ENCODE measurements around the gene RP2. TPM values are rescaled to one million over a fixed set of nuclear protein-coding genes. Genes with fewer than 3 reads are reported as not detected.

RP2 gene
- total and polyA plus RNA-seq, 11 donors = 1.8 to 9.0 (median 3.6) TPM

- H3K9me3 ChIP-seq = peaks cover 0 to 11% (median 0%) of the 10 kb centered on the region in 12 donors
- peaks cover 0 to 11% (median 0%) of the 10 kb centered on the region in 9 donors for H3K27me3 ChIP-seq
- intact Hi-C loops (cut with DNase I) = no loop called here
- no peaks in the 10 kb centered on the region for H3K4me1 ChIP-seq
- H3K27ac ChIP-seq = no peak overlapping the region
- WGBS, 4 donors = 69 to 93% (median 78%) methylated on average over 4 to 5 of the region's 5 CpGs
- H3K4me3 ChIP-seq = no peak overlapping the region
- ATAC-seq (no peak), DNase-seq (no peak)
- H3K36me3 ChIP-seq = no peaks in the 10 kb centered on the region
- TF ChIP-seq CTCF (IDR thresholded peaks at IDR 0.05) (no peak), POLR2A (IDR thresholded peaks at IDR 0.05) (no peak)
Measured at GRCh38 chrX:46819136-46819535, 17.7 kb upstream of the RP2 start.

GRCh38 chrX:46820391-46821100 is 16.3 kb upstream of the RP2 start:
- ATAC-seq (no peak), DNase-seq (no peak)
- Histone ChIP-seq H3K27ac (no peak overlapping the region), H3K9me3 (peaks cover 0 to 11% (median 0%) of the 10 kb centered on the region in 12 donors), H3K4me1 (no peaks in the 10 kb centered on the region), H3K4me3 (no peak overlapping the region), H3K36me3 (no peaks in the 10 kb centered on the region), H3K27me3 (peaks cover 0 to 8% (median 0%) of the 10 kb centered on the region in 9 donors)
- intact Hi-C loops (cut with DNase I) = no loop called here
- TF ChIP-seq CTCF (IDR thresholded peaks at IDR 0.05) (no peak), POLR2A (IDR thresholded peaks at IDR 0.05) (no peak)
- 58 to 95% (median 80%) methylated on average over 3 to 4 of the region's 4 CpGs for WGBS, 4 donors

GRCh38 chrX:46823481-46823880 is 13.4 kb upstream of the RP2 start:
- H3K4me1 ChIP-seq = no peaks in the 10 kb centered on the region
- WGBS, 4 donors = 56 to 91% (median 67%) methylated on average over 2 of the region's 2 CpGs
- no peak overlapping the region for H3K27ac ChIP-seq
- H3K4me3 ChIP-seq = no peak overlapping the region
- DNase-seq (no peak), ATAC-seq (no peak)
- intact Hi-C loops (cut with DNase I) = no loop called here
- peaks cover 0 to 8% (median 0%) of the 10 kb centered on the region in 9 donors for H3K27me3 ChIP-seq
- H3K36me3 ChIP-seq = no peaks in the 10 kb centered on the region
- peaks cover 0 to 11% (median 0%) of the 10 kb centered on the region in 12 donors for H3K9me3 ChIP-seq
- no peak for TF ChIP-seq CTCF (IDR thresholded peaks at IDR 0.05)
- TF ChIP-seq POLR2A (IDR thresholded peaks at IDR 0.05) = no peak

GRCh38 chrX:46831765-46832327 is 5.0 kb upstream of the RP2 start:
- no peak for DNase-seq
- WGBS, 4 donors = 73 to 86% (median 80%) methylated on average over 6 of the region's 6 CpGs

More at GRCh38 chrX:46831765-46832327, 5.0 kb upstream of the RP2 start:
- no peak for TF ChIP-seq POLR2A (IDR thresholded peaks at IDR 0.05)
- no peak for TF ChIP-seq CTCF (IDR thresholded peaks at IDR 0.05)
- no peak for ATAC-seq
- Histone ChIP-seq H3K36me3 (no peaks in the 10 kb centered on the region), H3K4me1 (no peaks in the 10 kb centered on the region), H3K27ac (no peak overlapping the region), H3K4me3 (no peak overlapping the region), H3K9me3 (no peaks in the 10 kb centered on the region), H3K27me3 (peaks cover 0 to 8% (median 0%) of the 10 kb centered on the region in 9 donors)
- intact Hi-C loops (cut with DNase I) = no loop called here

Data from heart left ventricle (tissue), 16 donors.